Mucosa of descending colon (tissue), 3 donors: ENCODE data around the gene XCL1. TPM values are rescaled to one million over a fixed set of nuclear protein-coding genes. Genes with fewer than 3 reads are reported as not detected.
A peak's percentile ranks its signal among the peaks of the same experiment; 100 is the strongest.

ENCODE experiments used
- ATAC-seq: fragments of 200-7000 bp; cut with Tn5 transposase; one replicate; pipeline ENCODE4 v1.9.1; 2020; ENCODE audit warnings: mild to moderate bottlenecking, moderate library complexity
- DNase-seq, 3 donors: peaks; one replicate each; pipeline ENCODE4 v3.0.0-alpha.2; 2020
- H3K36me3 ChIP-seq: fragments of 200-600 bp; one replicate; pipeline ENCODE4 v1.8.0; 2021; ENCODE audit warnings: low read depth, mild to moderate bottlenecking
- H3K4me1 ChIP-seq: fragments of 200-600 bp; one replicate; pipeline ENCODE4 v1.8.0; 2021; ENCODE audit warnings: low read depth, mild to moderate bottlenecking
- H3K4me3 ChIP-seq: fragments of 200-600 bp; one replicate; pipeline ENCODE4 v1.8.0; 2021; ENCODE audit warnings: mild to moderate bottlenecking
- H3K9me3 ChIP-seq: fragments of 200-600 bp; one replicate; pipeline ENCODE4 v1.8.0; 2021; ENCODE audit warnings: mild to moderate bottlenecking
- CTCF ChIP-seq: fragments of 200-600 bp; IDR thresholded peaks from one replicate; pipeline ENCODE4 v1.8.0; 2022; ENCODE audit warnings: antibody characterized with exemption, mild to moderate bottlenecking
- intact Hi-C, 2 donors: fragments of 100-400 bp; cut with DNase I in 1 of 2; cut with micrococcal nuclease in 1 of 2; formaldehyde crosslinking; loops; one replicate each; pipeline versions ENCODE4 v1.11.0 to v1.11.1; 2022; cut with DNase I, micrococcal nuclease
- total RNA-seq, 3 donors: library from RNA; stranded (reverse); fragmentation: NEBNext Ultra II Directional in 2 of 3; extraction: Animal tissue kit (Norgen Biotek cat#: 25700) in 2 of 3; gene quantifications; one replicate each; pipeline versions ENCODE4 v1.2.1 to v1.2.4, GENCODE V29; 2021 to 2023
- donor health status: DM: no; HTN: no; CAD: no; lungs with moderate emphysema.
- donor health status: DM: no; HTN: no; CAD: no.
- donor health status: DM: no; HTN: yes; CAD: no.

XCL1 gene
- total RNA-seq, 3 donors from 2014 or later, result 0.22 to 1.1 TPM; not detected in 1

- Histone ChIP-seq H3K9me3 (no peaks in the 10 kb centered on the region), H3K4me3 (no peak overlapping the region), H3K36me3 (no peaks in the 10 kb centered on the region), H3K4me1 (no peaks in the 10 kb centered on the region)
- ATAC-seq (no peak), DNase-seq (no peak)
- TF ChIP-seq CTCF, result no peak
- intact Hi-C loops, result no loop called here
Measured at GRCh38 chr1:168555508-168556046, 20.8 kb upstream of the XCL1 start.

GRCh38 chr1:168556647-168557046, 19.8 kb upstream of the XCL1 start:
- TF ChIP-seq CTCF, result no peak
- H3K36me3 ChIP-seq, result no peaks in the 10 kb centered on the region
- ATAC-seq (no peak), DNase-seq (no peak)
- no peak overlapping the region for H3K4me3 ChIP-seq
- intact Hi-C loops, result no loop called here
- no peaks in the 10 kb centered on the region for H3K4me1 ChIP-seq
- H3K9me3 ChIP-seq, result no peaks in the 10 kb centered on the region

- intact Hi-C loops, result no loop called here
- Histone ChIP-seq H3K36me3 (no peaks in the 10 kb centered on the region), H3K4me1 (no peaks in the 10 kb centered on the region), H3K9me3 (no peaks in the 10 kb centered on the region), H3K4me3 (no peak overlapping the region)
- no peak for DNase-seq
- no peak for TF ChIP-seq CTCF
- ATAC-seq, result no peak
Measured at GRCh38 chr1:168560370-168560769, 16.0 kb upstream of the XCL1 start.

GRCh38 chr1:168561989-168562388, 14.4 kb upstream of the XCL1 start:
- TF ChIP-seq CTCF, result no peak
- no peaks in the 10 kb centered on the region for H3K4me1 ChIP-seq
- intact Hi-C loops, result no loop called here
- DNase-seq (no peak), ATAC-seq (no peak)
- no peaks in the 10 kb centered on the region for H3K36me3 ChIP-seq
- no peaks in the 10 kb centered on the region for H3K9me3 ChIP-seq
- no peak overlapping the region for H3K4me3 ChIP-seq

- no peaks in the 10 kb centered on the region for H3K36me3 ChIP-seq
- no peaks in the 10 kb centered on the region for H3K9me3 ChIP-seq
- H3K4me3 ChIP-seq, result no peak overlapping the region
- peak; percentile 14 for ATAC-seq
- no peak for TF ChIP-seq CTCF
- no peaks in the 10 kb centered on the region for H3K4me1 ChIP-seq
- intact Hi-C loops, result no loop called here
- no peak for DNase-seq
Measured at GRCh38 chr1:168565825-168566224, 10.6 kb upstream of the XCL1 start.

GRCh38 chr1:168567007-168567406, 9.4 kb upstream of the XCL1 start:
- intact Hi-C loops, result no loop called here

More at GRCh38 chr1:168567007-168567406, 9.4 kb upstream of the XCL1 start:
- TF ChIP-seq CTCF, result no peak
- no peak overlapping the region for H3K4me3 ChIP-seq
- H3K36me3 ChIP-seq, result no peaks in the 10 kb centered on the region
- DNase-seq (no peak), ATAC-seq (no peak)
- no peaks in the 10 kb centered on the region for H3K4me1 ChIP-seq
- no peaks in the 10 kb centered on the region for H3K9me3 ChIP-seq
